ENCODE data around the gene CSTB.

GRCh38 chr21:43753439-43753799, 22.7 kb downstream of the CSTB start:
- no peak for TF ChIP-seq POLR2A (IDR thresholded peaks at IDR 0.05; ENCODE audit: low read depth, low read length)
- no peak for TF ChIP-seq JUN (IDR thresholded peaks at IDR 0.05; ENCODE audit: borderline replicate concordance, insufficient read depth, insufficient read length, low read depth)
- TF ChIP-seq EZH2 (IDR thresholded peaks at IDR 0.05; ENCODE audit: borderline replicate concordance, low read depth, low read length, severe bottlenecking), result no peak
- no peak for TF ChIP-seq POLR2AphosphoS5 (IDR thresholded peaks at IDR 0.05; ENCODE audit: insufficient read depth, low read depth, low read length)
